HG03280 (cell line): Measurements from ENCODE around the gene FBXW9.
"Not testable (repeated sequence)": the region's sequence is repeated elsewhere in the genome, so short reads cannot be mapped to it uniquely, and the experiment has no call there.

Experiments used
- ATAC-seq: cut with Tn5 transposase; IDR thresholded peaks from one replicate; pipeline ENCODE4 v1.9.1; 2021; ENCODE audit warnings: mild to moderate bottlenecking, moderate library complexity; ENCODE audit not compliant: unreplicated experiment

The FBXW9 gene

DNA sequence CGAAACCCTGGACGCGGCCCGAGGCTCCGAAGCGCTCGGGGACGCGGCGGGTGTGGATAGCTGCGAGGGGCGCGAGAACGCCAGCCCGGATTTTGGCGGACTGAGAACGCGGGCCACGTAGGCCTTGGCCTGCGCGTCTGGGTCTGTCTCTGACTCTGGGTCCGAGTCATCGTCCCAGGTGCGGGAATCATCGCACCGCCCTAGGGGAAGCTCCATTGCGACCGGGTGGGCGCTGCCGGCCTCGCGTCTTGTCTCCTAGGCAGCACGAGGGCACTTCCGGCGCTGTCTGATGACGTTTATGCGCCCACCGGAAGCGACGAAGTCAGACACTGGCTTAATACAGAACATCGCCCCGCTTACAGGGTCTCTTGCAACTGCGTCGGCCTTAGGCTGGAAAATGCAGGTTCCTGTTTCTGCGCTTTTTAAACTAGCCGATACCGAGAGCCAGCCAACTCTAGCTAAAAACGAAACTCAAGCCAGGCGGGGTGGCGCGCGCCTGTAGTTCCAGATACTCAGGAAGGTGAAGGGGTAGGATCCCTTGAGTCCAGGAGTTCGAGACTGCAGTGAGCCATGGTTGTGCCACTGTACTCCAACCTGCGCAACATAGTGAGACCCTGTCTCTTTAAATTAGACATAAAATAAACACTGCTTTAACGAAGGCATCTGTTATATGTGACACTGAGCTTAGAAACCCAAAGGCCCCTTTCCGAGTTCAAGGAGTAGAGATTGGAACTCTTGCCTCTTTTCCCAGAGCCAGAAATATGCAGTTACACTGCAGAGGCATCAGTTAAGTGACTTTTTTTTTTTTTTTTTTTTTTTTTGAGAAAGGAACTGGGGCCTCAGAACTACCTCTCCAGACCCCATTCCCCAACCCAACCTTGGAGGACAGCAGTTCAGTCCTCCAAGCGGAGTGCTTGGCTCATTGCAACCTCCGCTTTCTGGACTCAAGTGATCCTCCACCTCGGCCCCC lies at the start of gene FBXW9:
Gene FBXW9 (minus strand): TSS at position 266 of the 970 bp plus-strand sequence. CDS start 50 bp downstream, at position 216.
- ATAC-seq = peak; percentile 79

DNA sequence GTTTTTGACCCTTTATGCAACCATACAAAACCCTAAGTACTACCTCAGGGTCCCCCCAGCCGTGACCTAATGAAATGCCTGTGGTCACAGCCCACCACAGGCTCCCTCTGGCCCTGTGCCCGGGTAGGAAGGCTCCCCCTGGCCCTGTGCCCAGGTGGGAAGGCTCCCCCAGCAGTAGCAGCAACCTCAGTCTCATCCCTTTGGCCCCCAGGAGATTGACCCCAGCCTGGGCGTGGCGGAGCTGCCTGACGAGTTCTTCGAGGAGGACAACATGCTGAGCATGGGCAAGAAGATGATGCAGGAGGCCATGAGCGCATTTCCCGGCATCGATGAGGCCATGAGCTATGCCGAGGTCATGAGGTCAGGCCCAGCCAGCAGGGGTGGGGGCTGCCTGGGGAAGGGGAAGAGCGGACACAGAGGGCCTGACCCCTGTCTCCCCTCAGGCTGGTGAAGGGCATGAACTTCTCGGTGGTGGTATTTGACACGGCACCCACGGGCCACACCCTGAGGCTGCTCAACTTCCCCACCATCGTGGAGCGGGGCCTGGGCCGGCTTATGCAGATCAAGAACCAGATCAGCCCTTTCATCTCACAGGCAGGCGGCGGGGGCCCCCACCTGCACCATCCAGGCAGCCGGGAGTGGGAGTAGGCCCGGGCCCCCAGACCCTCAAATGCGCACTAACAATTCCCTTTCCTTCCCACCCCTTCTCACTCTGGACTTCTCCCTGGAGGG lies 48.9 kb upstream of the FBXW9 start:
- ATAC-seq = no peak

DNA sequence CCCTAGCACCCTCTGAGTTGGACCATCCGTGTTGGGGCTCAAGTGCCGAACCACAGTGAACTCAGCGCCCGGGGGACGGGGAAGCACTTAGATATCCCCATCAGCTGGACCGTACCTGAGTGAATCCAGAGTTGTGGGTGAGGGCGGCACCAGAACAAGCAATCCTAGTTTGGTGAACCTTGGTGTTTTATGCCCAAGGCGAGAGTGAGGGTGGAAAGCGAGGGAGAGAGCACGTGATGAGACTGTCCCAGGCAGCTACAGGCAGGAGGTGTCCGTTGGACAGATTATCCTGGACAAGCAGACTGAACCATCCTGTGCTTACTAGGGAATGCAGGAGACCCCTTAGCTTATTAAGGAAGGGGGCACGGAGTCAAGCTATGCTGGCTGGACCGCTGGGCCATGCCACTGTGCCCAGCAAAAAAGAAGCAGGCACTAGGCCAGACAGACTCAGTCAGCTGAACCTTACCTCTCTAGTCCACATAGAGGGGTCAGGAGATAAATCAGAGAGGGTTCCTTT lies 41.5 kb upstream of the FBXW9 start:
- ATAC-seq = no peak

DNA sequence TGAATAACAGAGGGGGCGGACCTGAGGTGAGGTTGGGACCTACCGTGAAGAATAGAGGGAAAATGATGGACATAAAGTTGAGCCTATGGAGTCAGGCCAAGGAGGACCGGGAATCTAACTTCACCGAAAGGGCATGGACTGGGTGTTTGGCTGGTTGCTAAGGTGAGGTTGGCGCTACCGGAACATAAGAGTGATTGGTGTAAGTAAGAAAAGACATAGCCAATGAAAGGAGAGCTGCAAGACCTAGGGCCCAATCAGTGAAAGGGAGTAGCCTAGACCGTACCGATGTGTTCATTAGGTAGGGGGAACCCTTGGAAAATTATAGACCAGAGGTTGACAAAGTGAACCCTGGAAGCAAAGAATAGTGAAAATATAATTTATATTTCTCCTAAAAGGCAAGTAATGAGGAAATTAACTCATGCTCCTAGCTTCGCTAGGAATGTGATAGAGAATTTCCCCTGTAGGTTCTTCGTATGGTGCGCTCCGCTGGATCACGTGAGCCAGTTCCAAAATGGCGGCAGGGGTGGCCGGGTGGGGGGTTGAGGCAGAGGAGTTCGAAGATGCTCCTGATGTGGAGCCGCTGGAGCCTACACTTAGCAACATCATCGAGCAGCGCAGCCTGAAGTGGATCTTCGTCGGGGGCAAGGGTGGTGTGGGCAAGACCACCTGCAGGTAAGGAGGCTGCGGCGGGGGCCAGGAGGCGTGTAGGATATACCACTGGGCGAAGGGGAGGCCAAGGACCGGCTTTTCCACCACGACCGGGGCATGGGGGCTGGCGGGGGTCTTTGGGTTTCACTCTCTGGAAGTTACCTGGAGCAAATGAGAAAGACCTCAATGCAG lies 40.8 kb upstream of the FBXW9 start, which contains the start of gene GET3:
Gene GET3 (plus strand): TSS at position 503 of the 840 bp plus-strand sequence. CDS start 9 bp downstream, at position 512.
- peak; percentile 75 for ATAC-seq

DNA sequence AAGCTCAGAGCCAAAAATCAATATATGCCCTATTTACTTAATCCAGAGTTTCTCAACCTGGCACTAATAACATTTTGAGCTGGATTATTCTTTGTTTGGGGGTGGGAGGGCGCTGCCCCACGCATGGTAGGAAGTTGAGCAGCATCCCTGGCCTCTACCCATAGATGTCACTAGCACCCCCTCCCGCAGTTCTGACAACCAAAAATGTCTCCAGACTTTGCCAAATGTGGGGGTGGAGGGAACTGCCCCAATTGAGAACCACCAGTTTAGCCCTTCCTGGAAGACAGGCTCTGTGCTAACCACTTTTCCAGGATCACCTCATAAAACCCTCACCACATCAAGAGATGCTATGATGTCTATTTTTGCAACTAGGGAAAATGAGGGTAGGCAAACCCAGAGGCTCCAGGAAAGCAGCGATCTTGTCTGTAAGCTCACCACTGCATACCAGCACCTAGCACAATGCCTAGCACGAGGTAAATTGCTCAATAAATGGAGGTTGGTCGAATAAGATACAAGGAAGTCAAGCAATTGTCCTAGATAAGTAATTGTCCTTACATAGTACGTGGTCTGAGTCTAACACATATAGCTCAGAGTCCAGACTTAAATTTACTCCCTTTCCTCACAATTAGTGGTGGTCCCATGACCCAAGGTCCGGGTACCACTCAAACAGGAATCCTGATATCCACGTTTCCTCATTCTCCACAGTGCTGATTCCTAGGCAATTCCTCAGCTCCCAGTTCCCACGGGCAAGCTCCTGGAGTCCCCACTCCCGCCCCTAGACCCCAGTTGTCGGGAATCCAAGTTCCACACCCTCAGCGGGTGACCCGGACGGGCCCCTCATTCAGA lies 37.2 kb upstream of the FBXW9 start:
- no peak for ATAC-seq

DNA sequence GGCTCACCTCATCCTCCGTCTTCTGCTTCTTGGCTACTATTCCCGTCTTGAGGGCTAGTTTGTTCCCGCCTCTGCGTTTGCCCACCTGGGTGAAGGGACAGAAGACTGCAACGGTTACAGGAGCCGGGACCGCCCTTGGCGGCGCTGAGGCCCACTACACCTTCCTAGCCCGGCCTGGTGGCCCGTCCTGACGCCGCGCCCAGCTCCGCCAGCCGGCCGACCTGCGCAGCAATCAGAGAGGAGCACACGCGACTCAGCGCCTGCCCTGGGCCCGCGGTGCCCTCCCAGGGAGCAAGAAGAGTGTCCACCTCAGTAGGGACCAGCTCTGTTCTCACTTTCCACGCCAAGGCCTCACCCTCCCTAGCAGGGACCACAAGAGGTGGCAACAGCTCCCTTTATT lies 34.9 kb upstream of the FBXW9 start:
- ATAC-seq = no peak

DNA sequence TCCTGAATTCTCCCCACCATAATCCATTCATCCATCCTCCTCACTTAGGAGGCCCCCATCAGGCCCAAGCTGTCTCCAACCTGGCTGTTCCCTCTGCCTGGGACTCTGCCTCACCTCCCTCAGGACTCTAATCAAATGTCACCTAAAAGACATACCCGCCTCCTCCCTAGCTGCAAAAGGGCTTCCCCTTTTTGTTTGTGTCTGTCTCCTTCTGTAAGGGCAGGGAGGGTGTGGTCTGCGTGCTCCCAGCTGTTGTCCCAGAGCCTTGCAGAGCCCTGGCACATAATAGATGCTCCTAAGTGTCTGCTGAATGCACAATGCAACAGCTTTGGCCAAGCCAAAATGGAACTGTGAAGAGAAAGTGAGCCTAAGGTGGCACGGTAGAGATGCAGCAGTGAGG lies 33.6 kb upstream of the FBXW9 start:
- no peak for ATAC-seq

DNA sequence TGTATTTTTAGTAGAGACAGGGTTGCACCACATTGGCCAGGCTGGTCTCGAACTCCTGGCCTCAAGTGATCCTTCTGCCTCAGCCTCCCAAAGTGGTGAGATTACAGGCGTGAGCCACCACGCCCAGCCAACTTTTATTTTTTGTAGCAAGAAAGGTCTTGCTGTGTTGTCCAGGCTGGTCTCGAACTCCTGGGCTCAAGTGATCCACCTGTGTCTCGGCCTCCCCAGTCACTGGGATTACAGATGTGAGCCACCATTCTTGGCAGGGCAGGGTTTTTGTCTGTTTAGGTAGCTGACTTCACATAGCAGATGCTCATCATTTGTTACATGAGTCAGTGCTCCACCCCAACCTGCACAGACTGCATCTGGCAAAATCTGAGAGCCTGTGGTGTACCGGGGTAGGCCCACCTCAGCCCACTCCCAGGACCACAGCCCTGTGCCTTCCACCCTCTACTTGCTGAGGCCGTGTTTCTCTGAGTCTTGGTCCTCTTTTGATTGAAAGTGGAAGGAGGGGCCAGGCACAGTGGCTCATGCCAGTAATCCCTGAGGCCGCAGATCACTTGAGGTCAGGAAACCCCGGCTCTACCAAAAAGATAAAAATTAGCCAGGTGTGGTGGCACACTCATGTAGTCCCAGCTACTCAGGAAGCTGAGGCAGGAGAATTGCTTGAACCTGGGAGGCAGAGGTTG lies 31.5 kb upstream of the FBXW9 start:
- ATAC-seq = no peak

DNA sequence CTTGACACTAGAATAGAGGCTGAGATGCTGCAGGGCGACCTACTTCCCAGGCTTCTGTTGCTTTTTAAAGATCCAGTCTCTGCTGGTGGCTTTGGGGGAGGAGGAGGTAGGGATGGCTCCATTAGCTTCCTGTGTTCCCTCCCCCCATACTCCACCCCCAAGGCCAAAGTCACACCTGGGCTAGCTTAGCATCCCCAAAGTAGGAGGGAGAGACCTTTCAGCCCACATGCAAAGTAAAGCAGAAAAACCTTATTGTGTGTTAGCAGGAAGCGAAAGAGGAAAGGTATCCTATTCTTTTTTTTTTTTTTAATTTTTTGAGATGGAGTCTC lies 30.5 kb upstream of the FBXW9 start:
- no peak for ATAC-seq

DNA sequence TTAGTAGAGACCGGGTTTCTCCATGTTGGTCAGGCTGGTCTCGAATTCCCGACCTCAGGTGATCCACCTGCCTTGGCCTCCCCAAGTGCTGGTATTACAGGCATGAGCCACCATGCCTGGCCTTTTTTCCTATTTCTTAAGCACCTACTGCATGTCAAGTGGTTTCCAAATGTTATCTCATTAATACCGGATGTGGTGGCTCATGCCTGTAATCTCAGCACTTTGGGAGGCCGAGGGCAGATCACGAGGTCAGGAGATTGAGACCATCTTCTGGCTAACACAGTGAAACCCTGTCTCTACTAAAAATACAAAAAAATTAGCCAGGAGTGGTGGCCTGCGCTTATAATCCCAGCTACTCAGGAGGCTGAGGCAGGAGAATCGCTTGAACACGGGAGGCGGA lies 29.2 kb upstream of the FBXW9 start:
- not testable (repeated sequence) for ATAC-seq

DNA sequence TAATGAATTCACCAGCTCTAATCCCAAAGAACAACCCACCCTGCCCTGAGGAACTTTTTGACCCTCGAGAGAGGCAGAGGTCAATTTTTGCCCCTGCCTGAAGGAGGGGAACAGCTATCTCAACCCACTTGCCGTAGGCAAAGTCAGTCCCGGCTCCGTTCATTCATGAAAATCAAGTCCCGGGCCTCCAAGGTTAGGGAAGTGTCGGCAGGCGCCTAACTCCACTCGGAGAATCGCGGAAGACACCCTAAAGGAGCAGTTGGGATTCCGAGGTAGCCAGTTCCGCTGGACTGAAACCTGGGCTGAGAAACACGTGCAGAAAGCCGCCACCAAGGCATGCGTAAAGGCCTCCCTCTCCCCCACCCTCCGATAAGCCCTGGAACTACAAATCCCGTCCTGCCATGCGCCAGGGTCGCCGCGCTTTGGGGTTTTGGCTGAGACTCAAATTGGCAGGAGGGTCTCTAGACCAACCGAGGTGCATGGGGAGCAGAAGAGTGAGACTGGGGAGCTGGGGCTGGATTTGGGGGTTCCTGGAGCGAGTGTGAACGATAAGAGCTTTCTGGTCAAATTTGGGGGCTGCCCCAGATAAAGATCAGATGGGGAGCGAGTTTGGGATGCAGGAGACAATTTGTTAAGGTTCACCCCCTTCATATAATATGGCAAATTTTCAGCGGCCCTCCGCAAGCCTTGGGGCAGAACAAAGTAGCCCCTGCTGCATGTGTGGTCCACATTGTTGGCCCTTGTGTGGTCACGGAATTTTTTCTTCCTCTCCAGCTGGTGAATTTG lies 27.4 kb upstream of the FBXW9 start, which contains the start of gene TNPO2:
Gene TNPO2 (minus strand): TSS at position 292 of the 786 bp plus-strand sequence. CDS start 2,955 bp downstream, outside the sequence.
- no peak for ATAC-seq

DNA sequence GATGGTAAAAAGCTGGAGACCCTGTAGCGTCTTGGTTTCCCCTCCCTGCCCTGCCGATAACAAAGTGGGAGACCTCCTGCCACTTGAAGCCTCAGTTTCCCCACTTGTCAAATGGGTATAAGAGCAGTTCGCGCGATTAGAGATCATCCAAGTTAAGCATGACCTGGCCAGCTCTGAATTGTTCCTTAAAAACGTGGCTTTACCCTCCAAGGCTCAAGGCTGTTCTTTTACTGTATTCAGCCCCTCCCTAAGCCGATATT lies 26.9 kb upstream of the FBXW9 start:
- no peak for ATAC-seq

DNA sequence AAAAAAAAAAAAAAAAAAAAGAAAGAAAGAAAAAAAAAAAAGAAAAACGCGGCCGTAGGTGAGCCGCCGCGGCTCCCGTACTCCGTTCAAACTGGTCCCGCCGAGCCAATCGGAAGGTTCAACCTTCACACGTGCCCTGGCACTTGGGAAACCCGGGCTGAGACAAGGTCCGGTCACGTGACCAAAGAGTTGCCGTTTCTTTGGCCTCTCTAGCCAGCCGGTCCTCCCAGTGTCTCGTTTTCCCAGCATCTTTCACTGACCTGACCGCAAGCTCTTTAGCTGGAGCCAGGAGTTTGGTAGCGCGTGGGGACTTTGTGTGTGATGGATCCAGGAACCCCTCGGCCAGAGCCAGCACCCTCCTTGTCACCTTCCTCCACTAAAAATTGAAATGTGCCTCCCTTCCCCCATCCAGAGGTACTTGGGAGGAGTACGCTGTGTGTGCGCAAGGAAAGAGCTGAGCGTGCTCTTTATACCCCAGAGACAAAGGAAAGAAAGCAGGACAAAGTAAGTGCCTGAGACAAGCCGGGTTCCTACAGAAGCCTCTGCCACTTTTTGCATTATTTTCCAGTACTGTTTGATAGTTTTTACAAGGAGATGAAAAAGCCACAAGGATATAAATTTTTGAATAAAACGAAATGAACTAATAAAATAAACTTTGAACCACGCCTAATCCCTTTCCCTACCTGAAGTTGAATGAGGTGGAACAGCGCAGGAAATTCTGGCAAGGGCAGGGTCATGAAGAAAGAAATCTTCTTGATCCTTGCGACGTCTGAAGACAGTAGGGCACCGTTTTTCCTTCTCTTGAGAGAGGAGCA lies 26.3 kb upstream of the FBXW9 start:
- peak; percentile 78 for ATAC-seq

DNA sequence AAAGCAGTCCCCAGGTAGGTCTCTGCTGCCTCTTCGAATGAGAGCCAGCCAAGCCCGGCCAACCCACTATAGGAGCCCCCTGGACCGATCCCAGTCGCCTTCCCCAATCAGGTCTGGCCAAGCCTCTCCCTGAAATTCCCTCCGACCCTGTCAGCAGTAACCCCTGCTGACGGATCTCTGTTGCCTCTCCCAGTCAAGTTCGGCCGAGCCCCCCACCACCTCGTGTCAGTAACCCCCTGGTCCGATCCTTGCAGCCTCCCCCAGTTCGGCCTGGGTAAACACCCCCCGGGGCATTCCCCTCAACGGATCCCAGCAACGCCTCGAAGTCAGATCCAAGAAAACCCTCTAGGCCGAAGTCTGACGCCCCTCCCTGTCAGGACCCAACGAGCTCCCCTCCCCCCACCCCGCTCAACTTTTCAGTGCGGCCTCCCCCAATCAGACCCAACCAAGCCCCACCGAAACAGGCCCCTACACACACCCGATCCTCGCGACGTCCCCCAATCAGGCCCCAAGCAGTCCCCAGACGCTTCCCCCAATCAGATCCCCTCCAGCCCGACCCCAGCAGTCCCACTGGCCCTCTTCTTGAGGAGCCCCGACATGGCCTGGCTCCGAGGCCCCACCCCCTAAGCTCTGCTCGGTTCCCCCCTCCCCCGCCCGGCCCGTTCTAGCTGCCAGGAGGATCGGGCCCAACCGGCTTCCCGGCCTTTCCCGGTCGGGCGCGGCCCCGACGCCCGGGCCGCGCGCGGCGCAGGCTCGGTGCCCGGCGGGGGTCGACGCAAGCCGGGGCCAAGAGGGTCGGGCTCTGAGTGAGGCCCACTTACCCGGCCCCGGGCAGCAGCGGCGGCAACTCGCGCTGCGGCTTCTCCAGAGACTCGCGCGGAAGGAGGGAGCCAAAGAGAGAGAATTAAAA lies 25.5 kb upstream of the FBXW9 start:
- peak; percentile 25 for ATAC-seq

DNA sequence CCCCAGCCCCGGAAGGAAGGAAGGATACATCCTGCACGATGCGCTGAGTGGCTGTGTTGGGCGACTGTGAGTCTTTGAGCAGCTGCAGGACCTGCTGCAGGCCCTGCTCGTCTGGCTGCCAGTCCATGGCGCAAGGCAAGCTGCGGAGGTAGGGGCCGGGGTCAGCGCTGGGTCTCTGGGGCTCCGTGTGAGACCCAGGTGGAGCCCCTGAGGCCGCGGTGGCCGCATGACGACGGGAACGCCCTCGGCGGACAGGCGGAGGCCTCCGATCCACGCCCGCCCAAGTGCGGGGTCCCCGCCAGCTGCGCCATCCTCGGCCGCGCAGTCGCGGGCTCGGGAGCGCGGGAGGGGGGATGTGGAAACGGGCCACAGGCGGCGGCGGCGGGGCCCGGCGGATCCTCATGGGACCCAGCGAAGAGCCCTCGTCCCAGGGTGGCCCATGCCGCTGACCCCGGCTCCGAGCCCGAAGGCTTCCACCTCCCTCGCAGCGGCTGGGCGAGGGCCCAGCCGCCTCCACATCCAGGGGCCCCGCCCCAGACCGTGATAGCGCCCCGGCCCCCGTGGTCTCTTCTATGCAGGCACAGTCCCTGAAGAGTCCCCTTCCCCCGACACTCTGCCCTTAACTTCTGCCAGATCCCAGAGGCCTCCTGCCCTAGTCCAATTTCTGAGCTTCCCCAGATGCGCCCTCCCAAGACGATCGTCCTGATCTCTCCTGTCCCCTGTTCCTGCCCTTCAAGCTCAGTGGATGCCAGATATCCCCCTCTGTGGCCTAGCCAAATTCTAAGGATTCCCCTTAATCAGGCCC lies 24.6 kb upstream of the FBXW9 start:
- no peak for ATAC-seq

DNA sequence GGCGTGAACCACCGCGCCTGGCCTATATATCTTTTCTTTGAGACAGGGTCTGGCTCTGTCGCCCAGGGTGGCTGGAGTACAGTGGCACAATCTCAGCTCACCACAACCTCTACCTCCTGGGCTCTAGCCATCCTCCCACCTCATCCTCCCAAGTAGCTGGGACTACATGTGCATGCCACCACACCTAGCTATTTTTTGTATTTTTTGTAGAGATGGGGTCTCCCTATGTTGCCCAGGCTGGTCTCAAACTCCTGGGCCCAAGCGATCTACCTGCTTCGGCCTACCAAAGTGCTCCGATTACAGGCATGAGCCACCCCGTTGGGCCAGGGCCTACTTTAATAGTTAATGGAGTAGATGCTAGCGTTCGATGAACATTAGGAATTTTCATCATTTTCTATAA lies 23.9 kb upstream of the FBXW9 start:
- no peak for ATAC-seq
